ENCODE measurements around the gene SELE.

SELE gene

GRCh38 chr1:169731446-169731845 is 2.4 kb downstream of the SELE start:
- H3K36me3 ChIP-seq (ENCODE audit: control insufficient read depth in 2 of 2, insufficient read depth in 1 of 2, low read length in 2 of 2): no peaks in the 10 kb centered on the region
- H3K4me3 ChIP-seq (ENCODE audit: low read depth, low read length): no peak overlapping the region
- no peaks in the 10 kb centered on the region for H3K4me1 ChIP-seq (ENCODE audit: control insufficient read depth, insufficient read depth, low read length)
- ChIA-PET CTCF (interaction anchor here (1.1 to 1.2 kb wide), 2 partner anchors 9 to 78 kb away, joined by 3 to 4 read pairs; no protein-coding TSS in a partner anchor), POLR2A (interaction anchor here (1.2 kb wide), 1 partner anchor 64 kb away, joined by 4 read pairs; a partner anchor contains a TSS)
- H3K27ac ChIP-seq (ENCODE audit: extremely low read depth, low read depth, low read length): no peak overlapping the region
- H3K9me3 ChIP-seq (ENCODE audit: control insufficient read depth, insufficient read depth, low read depth, low read length): no peaks in the 10 kb centered on the region
- no peak for TF ChIP-seq ZNF76 (tag by site-specific recombination; IDR thresholded peaks at IDR 0.05; ENCODE audit: borderline replicate concordance, low read depth)
- no peak for TF ChIP-seq ZNF626 (tag by site-specific recombination; IDR thresholded peaks at IDR 0.05)
- TF ChIP-seq ZNF776 (tag by site-specific recombination; IDR thresholded peaks at IDR 0.05; ENCODE audit: borderline replicate concordance): no peak
- no peak for TF ChIP-seq ZNF202 (tag by site-specific recombination; IDR thresholded peaks at IDR 0.05; ENCODE audit: borderline replicate concordance)
- no peak for TF ChIP-seq ZNF184 (tag by site-specific recombination; IDR thresholded peaks at IDR 0.05)
- no peak for TF ChIP-seq ZBTB10 (tag by site-specific recombination; IDR thresholded peaks at IDR 0.05)
- no peak for TF ChIP-seq ZNF223 (tag by site-specific recombination; IDR thresholded peaks at IDR 0.05)
- no peak for TF ChIP-seq ZNF623 (tag by site-specific recombination; IDR thresholded peaks at IDR 0.05)
- TF ChIP-seq ZNF501 (tag by site-specific recombination; IDR thresholded peaks at IDR 0.05): no peak
- TF ChIP-seq ZNF629 (tag by site-specific recombination; IDR thresholded peaks at IDR 0.05): peak; percentile 76
- no peak for TF ChIP-seq IKZF3 (tag by site-specific recombination; IDR thresholded peaks at IDR 0.05)
- peak; percentile 83 for TF ChIP-seq ZBTB21 (tag by site-specific recombination; IDR thresholded peaks at IDR 0.05)
- TF ChIP-seq, protein P1, sequence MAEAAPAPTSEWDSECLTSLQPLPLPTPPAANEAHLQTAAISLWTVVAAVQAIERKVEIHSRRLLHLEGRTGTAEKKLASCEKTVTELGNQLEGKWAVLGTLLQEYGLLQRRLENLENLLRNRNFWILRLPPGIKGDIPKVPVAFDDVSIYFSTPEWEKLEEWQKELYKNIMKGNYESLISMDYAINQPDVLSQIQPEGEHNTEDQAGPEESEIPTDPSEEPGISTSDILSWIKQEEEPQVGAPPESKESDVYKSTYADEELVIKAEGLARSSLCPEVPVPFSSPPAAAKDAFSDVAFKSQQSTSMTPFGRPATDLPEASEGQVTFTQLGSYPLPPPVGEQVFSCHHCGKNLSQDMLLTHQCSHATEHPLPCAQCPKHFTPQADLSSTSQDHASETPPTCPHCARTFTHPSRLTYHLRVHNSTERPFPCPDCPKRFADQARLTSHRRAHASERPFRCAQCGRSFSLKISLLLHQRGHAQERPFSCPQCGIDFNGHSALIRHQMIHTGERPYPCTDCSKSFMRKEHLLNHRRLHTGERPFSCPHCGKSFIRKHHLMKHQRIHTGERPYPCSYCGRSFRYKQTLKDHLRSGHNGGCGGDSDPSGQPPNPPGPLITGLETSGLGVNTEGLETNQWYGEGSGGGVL (tag by site-specific recombination; IDR thresholded peaks at IDR 0.05): no peak
- TF ChIP-seq ZNF488 (tag by site-specific recombination; IDR thresholded peaks at IDR 0.05): no peak
- TF ChIP-seq ZSCAN16 (tag by site-specific recombination; IDR thresholded peaks at IDR 0.05): no peak
- no peak for TF ChIP-seq ZNF354C (tag by site-specific recombination; IDR thresholded peaks at IDR 0.05; ENCODE audit: borderline replicate concordance, low read depth)
- TF ChIP-seq PRDM10 (tag by site-specific recombination; IDR thresholded peaks at IDR 0.05): no peak
- TF ChIP-seq SCRT1 (tag by site-specific recombination; IDR thresholded peaks at IDR 0.05; ENCODE audit: borderline replicate concordance): no peak
- TF ChIP-seq, protein P2, sequence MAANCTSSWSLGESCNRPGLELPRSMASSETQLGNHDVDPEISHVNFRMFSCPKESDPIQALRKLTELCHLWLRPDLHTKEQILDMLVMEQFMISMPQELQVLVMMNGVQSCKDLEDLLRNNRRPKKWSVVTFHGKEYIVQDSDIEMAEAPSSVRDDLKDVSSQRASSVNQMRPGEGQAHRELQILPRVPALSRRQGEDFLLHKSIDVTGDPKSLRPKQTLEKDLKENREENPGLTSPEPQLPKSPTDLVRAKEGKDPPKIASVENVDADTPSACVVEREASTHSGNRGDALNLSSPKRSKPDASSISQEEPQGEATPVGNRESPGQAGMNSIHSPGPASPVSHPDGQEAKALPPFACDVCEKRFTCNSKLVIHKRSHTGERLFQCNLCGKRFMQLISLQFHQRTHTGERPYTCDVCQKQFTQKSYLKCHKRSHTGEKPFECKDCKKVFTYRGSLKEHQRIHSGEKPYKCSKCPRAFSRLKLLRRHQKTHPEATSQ (tag by site-specific recombination; IDR thresholded peaks at IDR 0.05): no peak
- no peak for TF ChIP-seq ZNF558 (tag by site-specific recombination; IDR thresholded peaks at IDR 0.05)
- TF ChIP-seq, protein P3, sequence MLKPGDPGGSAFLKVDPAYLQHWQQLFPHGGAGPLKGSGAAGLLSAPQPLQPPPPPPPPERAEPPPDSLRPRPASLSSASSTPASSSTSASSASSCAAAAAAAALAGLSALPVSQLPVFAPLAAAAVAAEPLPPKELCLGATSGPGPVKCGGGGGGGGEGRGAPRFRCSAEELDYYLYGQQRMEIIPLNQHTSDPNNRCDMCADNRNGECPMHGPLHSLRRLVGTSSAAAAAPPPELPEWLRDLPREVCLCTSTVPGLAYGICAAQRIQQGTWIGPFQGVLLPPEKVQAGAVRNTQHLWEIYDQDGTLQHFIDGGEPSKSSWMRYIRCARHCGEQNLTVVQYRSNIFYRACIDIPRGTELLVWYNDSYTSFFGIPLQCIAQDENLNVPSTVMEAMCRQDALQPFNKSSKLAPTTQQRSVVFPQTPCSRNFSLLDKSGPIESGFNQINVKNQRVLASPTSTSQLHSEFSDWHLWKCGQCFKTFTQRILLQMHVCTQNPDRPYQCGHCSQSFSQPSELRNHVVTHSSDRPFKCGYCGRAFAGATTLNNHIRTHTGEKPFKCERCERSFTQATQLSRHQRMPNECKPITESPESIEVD (tag by site-specific recombination; IDR thresholded peaks at IDR 0.05): peak; percentile 55
- no peak for TF ChIP-seq HOXD13 (CRISPR knock-in tag; IDR thresholded peaks at IDR 0.05; ENCODE audit: borderline replicate concordance)
- TF ChIP-seq, protein P4, sequence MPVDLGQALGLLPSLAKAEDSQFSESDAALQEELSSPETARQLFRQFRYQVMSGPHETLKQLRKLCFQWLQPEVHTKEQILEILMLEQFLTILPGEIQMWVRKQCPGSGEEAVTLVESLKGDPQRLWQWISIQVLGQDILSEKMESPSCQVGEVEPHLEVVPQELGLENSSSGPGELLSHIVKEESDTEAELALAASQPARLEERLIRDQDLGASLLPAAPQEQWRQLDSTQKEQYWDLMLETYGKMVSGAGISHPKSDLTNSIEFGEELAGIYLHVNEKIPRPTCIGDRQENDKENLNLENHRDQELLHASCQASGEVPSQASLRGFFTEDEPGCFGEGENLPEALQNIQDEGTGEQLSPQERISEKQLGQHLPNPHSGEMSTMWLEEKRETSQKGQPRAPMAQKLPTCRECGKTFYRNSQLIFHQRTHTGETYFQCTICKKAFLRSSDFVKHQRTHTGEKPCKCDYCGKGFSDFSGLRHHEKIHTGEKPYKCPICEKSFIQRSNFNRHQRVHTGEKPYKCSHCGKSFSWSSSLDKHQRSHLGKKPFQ (tag by site-specific recombination; IDR thresholded peaks at IDR 0.05): no peak
- no peak for TF ChIP-seq SALL2 (tag by site-specific recombination; IDR thresholded peaks at IDR 0.05; ENCODE audit: borderline replicate concordance)
- no peak for TF ChIP-seq ZNF785 (tag by site-specific recombination; IDR thresholded peaks at IDR 0.05)
